HG03196 (cell line): ENCODE results near the gene WNT3A.
A peak's percentile ranks its signal among the peaks of the same experiment; 100 is the strongest.

ENCODE experiments used
- ATAC-seq: cut with Tn5 transposase; IDR thresholded peaks from one replicate; pipeline ENCODE4 v1.9.1; 2021; ENCODE audit not compliant: unreplicated experiment

WNT3A gene

DNA sequence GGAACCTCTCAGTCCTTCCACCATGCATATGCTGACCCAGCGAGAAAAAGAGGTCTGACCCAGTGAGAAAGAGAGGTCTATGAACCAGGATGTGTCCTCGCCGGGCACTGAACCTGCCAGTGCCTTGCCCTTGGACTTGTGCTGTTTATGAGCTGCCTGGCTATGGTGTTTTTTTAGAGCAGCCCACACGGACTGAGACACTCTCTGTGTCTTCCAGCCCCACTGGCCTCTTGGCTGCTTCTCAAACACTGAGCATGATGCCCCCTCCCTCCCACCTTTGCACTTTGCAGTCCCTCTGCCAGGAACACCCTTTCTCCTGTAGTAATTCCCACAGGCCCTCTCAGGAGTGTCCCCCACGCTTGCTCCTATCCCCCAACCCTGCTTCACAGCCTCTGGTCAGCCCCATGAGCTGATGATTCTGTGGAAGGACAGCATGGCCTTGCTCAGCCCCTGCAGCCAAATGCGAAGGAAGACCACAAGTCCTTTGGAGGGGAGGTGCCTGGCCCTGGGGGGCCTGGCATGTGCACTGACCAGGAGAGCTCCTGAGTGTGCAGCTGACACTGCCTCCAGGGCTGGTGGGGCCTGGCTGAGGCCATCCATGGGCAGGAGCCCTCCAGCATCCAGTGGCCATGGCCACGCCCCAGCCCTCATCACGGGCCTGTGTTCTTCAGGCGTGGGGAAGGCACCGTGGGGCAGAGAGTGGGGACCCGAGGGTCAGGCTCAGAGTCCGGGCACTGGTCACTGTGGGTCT lies 23.8 kb downstream of the WNT3A start:
- no peak for ATAC-seq

- no peak for ATAC-seq
Observed at GRCh38 chr1:228031276-228031995, 24.6 kb downstream of the WNT3A start.

DNA sequence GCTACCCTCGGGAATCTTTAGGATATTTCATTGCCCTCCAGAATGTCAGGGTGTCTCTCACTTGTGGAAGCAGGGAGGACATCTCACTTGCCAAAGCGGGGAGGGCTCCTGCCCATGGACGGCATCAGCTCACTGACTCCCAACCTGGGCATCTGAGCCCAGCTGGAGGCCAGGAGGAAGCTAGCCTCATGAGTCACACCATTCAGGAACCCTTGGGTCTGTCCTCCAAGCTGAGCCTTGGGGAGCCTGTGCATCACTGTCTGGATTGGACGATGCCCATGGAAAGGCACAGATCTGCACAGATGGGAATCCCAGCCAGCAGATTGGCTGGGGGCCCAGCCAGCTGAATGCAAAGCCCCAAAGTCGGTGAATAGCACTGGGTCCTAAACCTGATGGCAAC lies 25.2 kb downstream of the WNT3A start:
- no peak for ATAC-seq

- no peak for ATAC-seq
Observed at GRCh38 chr1:228033376-228033775, 26.6 kb downstream of the WNT3A start.

GRCh38 chr1:228034954-228035837 lies 28.4 kb downstream of the WNT3A start:
- no peak for ATAC-seq

- no peak for ATAC-seq
Observed at GRCh38 chr1:228035844-228036243, 29.0 kb downstream of the WNT3A start.

DNA sequence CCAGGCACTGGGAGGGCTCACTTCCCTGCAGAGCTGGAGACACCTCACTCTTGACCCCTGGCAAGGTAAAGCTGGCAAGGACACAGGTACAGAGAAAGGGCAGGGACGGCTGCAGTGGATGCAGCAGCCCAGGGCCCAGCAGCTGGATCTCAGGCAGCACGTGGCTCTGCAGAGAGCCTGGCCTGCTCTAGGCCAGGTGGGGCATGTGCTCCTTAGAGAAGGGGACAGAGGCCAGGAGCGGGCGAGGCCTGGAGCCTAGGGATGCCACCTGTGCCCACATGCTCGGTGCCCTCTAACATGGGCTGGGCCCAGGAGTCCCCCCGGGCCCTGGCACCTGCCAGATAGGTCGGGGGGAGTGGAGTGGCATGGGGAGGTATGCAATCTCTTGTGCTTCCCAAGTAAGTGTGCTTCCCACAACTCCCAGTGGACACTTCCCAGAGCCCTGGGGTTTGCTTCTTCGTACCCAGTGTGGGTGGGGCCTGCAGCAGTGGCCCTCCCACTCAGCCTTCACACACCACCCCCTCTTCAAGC lies 30.0 kb downstream of the WNT3A start:
- ATAC-seq, result no peak

DNA sequence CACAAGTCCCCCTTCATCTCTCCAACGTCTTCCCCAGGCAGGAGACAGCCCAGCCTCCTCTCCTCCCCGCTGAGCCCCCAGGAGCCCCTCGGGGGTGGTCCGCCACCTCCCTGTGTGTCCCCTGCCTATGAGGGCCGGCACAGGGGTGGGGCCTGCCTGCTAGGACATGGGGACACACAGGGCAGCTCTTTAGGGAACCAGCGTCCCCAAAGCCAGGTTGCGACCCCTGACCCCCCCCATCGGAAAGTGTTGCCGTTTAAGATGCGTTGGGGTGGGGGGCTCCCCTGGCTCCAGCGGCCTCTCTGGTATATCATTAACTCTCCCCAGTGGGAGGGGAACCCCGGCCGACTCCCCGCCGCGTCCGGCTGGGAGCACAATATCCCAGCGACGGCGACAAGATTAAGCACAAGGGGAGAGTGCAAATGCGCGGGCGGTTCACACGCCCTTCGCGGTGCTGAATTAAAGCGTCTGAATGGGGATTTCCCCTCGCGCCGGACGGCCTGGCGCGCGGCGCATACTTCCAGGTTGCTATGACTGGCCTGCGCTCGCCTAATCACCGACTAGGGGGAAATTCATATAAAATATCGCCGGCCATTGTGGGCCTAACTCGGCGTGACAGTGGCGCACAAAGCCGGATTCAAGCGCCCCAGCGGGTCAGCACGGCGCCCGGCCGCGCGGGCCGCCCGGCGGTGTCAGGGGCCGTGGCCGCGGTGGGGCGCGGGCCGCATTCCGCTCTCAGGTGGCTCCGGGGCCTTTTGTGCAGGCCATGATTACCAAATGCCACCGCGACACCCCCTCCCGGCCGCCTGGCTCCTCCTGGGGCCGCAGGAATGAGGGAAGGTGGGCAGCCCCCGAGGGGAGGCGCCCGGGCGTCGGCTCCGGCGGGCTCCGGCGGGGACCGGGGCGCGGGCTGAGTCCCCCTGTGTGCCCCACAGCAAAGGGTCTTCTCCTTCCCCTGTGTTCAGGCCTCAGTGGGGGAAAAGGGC lies 30.9 kb downstream of the WNT3A start:
- peak; percentile 85 for ATAC-seq

DNA sequence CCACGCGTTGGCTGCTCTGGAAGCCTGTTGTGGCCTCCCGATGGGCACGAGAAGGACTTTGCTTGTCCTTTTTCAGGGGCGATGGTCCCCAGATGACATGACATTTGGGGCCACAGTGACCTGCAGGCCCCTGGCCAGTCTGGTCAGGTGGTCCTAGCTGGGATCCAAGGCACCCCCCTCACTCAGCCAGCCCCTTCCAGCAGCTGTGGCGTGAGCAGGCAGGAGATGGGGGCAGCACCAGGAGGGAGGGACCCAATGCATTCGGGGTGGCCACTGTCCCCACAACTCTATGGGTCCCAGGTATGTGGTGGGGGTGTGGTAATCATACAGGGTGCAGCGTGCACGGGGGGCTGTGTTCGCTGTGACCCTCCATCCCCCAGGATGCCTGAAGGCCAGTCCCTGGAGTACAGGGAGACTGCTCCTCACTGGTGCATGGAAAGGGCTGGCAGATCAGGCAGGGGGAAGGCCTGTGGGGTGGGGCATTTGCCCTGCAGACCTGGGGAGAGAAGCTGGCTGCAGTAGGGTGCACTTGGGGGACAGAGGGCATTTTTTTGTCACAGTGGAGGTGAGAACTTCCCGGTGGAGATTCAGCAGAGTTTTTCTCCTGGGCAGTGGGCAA lies 31.7 kb downstream of the WNT3A start:
- ATAC-seq, result no peak

- no peak for ATAC-seq
Observed at GRCh38 chr1:228039006-228039903, 32.5 kb downstream of the WNT3A start.

DNA sequence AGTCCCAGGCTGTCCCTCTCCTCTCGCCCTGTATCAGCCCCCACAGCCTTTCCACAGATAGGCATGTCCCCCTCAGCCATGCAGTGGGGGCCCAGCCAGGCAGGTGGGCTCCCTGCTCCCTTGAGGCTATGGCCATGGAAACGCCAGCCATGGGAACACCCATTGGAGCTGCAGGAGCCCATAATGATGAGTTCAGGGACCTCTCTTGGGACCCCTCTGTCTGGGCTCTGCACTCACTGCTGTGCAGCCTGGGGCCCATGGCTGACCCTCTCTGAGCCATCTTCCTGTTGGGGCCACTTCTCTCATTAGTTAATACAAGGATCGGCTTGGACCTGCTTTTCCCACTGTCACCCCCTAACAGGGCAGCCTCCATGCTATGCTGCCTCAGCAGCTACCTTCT lies 33.2 kb downstream of the WNT3A start:
- ATAC-seq, result no peak

DNA sequence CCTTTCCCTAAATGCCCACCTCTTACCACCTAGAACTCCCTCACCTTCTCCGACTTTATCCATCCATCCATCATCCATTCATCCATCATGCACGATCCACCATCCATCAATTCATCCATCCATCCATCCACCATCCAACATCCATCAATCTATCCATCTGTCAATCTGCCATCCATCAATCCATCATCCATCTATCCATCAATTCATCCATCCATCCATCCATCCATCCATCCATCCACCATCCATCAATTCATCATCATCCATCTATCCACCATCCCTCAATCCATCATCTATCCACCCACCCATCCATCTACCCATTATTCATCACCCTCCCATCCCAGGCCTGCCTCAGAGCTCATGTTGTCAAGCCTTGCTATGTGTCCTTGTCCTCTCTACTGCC lies 34.5 kb downstream of the WNT3A start:
- no peak for ATAC-seq

DNA sequence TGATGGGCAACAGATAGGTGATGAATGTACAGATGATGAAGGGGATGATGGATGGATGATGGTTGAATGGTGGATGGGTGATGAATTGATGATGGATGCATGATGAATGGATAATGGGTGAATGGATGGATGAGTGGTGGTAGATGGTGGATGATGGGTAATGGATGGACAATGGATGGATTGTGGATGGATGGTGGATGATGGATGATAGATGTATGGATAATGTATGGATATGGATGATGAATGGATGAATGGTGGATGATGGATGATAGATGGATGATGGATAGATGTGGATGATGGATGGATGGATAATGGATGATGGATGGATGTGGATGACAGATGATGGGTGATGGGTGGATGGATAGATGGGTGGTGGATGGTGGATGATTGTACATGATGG lies 35.7 kb downstream of the WNT3A start:
- ATAC-seq, result no peak

DNA sequence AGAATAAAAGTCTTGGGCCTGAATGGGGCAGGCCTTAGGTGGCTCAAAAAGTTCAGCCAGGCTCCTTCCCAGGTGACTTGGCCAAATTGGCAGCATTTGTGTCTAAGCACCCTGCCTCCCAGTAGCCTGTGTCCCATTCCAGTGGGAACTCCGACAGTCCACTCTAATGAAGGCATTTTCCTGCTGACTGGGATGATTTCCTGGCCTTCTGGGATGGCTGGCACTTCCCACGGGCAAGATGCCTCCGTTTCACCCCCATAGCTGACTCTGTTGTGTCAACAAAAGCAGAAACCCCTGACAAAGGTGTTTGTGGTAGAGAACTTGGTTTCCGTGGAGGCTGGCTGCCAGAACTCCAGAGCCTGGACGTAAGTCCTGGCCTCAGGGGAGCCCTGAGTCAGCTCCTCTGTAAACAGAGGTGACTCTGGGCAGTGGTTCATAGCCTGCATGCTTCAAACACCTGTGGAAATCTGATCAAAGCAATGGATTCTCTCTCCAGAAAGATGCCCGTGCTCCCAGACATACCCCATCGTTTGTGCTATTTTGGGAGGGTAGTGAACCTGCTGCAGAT lies 36.6 kb downstream of the WNT3A start:
- ATAC-seq, result no peak

DNA sequence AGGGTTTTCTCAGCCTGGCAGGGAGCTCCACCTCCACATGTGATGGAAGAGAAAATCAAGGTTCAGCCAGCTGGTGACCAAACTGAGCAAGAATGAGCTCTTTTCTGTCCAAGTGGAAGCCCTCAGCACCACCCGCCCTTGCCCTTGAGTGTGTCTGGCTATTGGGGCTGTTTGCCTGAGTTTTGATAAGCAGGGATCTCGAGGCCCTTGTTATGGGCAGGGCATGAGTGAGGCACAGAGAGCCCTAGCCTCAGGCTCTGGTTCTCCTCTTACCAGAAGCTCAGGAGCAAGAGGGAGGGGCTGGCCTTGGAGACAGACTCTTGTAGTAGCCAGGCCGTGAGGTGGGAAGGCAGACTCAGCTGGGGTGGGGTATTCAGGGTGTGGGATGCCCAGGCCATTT lies 38.2 kb downstream of the WNT3A start:
- no peak for ATAC-seq

GRCh38 chr1:228045405-228045804 lies 38.6 kb downstream of the WNT3A start:
- no peak for ATAC-seq

- ATAC-seq, result no peak
Observed at GRCh38 chr1:228045871-228046270, 39.1 kb downstream of the WNT3A start.

DNA sequence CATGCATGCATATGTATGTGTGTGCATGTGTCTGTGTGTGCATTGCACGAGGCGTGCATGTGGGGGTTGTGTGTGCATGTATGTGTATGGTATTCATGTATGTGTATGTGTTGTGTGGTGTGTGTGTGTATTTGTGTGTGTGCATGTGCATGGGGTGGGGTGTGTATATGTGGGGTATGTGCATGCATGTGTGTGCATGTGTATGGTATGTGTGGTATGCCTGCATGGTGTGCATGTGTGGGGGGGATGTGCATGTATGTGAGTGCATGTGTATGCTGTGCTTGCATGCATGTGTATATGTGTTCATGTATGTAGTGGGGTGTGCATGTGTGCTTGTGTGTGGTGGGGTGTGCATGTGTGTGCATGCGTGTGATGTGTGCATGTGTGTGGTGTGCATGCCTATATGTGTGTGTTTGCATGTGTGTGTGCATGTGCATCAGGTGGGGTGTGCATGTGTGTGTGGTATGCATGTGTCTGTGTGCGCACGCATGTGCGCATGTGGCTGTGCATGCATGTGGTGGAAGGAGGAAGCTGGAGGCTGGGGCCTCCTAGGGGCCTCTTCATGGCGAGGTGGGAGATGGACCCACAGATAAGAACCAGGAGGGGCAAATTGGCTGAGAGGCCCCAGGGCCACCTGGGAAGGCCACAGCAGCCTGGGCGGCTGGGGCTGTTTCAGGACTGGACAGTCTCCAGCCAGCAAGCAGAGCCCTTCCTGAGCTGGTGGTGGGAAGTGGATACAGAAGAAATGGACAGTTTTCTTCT lies 39.8 kb downstream of the WNT3A start:
- ATAC-seq, result no peak
